ENCODE data around the gene L3MBTL4. TPM values are rescaled to one million over a fixed set of nuclear protein-coding genes. Genes with fewer than 3 reads are reported as not detected.

L3MBTL4 gene
- total RNA-seq, 1 experiment from 2014 or later, result not detected

GRCh38 chr18:5998166-5998881, 416.4 kb downstream of the L3MBTL4 start:
- Histone ChIP-seq H3K9me3 (no peaks in the 10 kb centered on the region), H3K36me3 (no peaks in the 10 kb centered on the region), H3K4me3 (no peak overlapping the region), H3K27me3 (no peaks in the 10 kb centered on the region)
- no peak for DNase-seq

DNA sequence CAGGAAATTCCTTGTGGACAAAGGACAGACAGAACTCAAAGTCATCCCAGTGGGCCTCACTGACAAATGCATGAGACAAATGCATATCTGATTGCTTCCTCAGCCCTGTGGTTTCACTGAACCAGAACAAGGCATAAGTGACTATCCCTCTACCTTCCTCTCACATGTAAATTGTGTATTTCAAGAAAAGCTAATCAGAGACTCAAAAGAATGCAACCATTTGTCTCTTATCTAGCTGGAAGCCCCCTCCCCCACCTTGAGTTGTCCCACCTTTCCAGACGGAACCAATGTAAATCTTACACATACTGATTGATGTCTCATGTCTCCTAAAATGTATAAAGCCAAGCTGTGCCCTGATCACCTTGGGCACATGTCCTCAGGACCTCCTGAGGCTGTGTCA, 417.4 kb downstream of the L3MBTL4 start:
- Histone ChIP-seq H3K4me3 (no peak overlapping the region), H3K9me3 (no peaks in the 10 kb centered on the region), H3K36me3 (no peaks in the 10 kb centered on the region), H3K27me3 (no peaks in the 10 kb centered on the region)
- DNase-seq, result no peak

GRCh38 chr18:5995626-5996025, 419.1 kb downstream of the L3MBTL4 start:
- Histone ChIP-seq H3K27me3 (no peaks in the 10 kb centered on the region), H3K9me3 (no peaks in the 10 kb centered on the region), H3K36me3 (no peaks in the 10 kb centered on the region), H3K4me3 (no peak overlapping the region)
- no peak for DNase-seq

- Histone ChIP-seq H3K9me3 (no peaks in the 10 kb centered on the region), H3K27me3 (no peaks in the 10 kb centered on the region), H3K36me3 (no peaks in the 10 kb centered on the region), H3K4me3 (no peak overlapping the region)
- DNase-seq, result no peak
Observed at GRCh38 chr18:5993938-5994337, 420.8 kb downstream of the L3MBTL4 start.

GRCh38 chr18:5992381-5992780, 422.3 kb downstream of the L3MBTL4 start:
- Histone ChIP-seq H3K4me3 (no peak overlapping the region), H3K9me3 (no peaks in the 10 kb centered on the region), H3K36me3 (no peaks in the 10 kb centered on the region), H3K27me3 (no peaks in the 10 kb centered on the region)
- DNase-seq, result no peak

GRCh38 chr18:5987249-5987648, 427.5 kb downstream of the L3MBTL4 start:
- H3K27me3 ChIP-seq, result no peaks in the 10 kb centered on the region
- H3K4me3 ChIP-seq, result no peak overlapping the region
- no peak for DNase-seq
- no peaks in the 10 kb centered on the region for H3K36me3 ChIP-seq
- H3K9me3 ChIP-seq, result no peaks in the 10 kb centered on the region

GRCh38 chr18:5986257-5986931, 428.3 kb downstream of the L3MBTL4 start:
- Histone ChIP-seq H3K9me3 (no peaks in the 10 kb centered on the region), H3K36me3 (no peaks in the 10 kb centered on the region), H3K4me3 (no peak overlapping the region), H3K27me3 (no peaks in the 10 kb centered on the region)
- no peak for DNase-seq

- no peaks in the 10 kb centered on the region for H3K9me3 ChIP-seq
- no peak for DNase-seq
- no peaks in the 10 kb centered on the region for H3K36me3 ChIP-seq
- H3K4me3 ChIP-seq, result no peak overlapping the region
- H3K27me3 ChIP-seq, result no peaks in the 10 kb centered on the region
Observed at GRCh38 chr18:5984245-5984644, 430.5 kb downstream of the L3MBTL4 start.

DNA sequence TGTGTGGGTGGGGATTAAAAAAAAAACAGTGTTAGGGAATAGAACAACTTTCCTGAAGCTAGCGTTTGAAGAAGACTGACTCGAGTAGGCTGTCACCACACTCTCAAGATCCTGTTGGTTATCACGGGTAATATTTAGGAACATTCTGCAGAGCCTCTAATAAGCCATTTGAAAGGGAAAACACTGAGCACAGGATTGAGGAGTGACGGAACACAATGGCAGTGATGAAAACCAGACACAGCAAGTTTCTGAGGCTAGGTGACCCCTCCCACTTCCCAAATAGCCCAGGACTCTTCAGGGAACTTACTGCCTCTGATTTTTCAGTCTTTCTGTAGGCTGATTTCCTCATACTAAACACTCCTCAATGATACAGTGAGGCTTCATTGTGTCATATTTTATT, 431.2 kb downstream of the L3MBTL4 start:
- Histone ChIP-seq H3K27me3 (no peaks in the 10 kb centered on the region), H3K9me3 (no peaks in the 10 kb centered on the region), H3K4me3 (no peak overlapping the region), H3K36me3 (no peaks in the 10 kb centered on the region)
- DNase-seq, result no peak

- no peak overlapping the region for H3K4me3 ChIP-seq
- no peaks in the 10 kb centered on the region for H3K36me3 ChIP-seq
- DNase-seq, result no peak
- H3K27me3 ChIP-seq, result no peaks in the 10 kb centered on the region
- H3K9me3 ChIP-seq, result no peaks in the 10 kb centered on the region
Observed at GRCh38 chr18:5982332-5982731, 432.4 kb downstream of the L3MBTL4 start.

DNA sequence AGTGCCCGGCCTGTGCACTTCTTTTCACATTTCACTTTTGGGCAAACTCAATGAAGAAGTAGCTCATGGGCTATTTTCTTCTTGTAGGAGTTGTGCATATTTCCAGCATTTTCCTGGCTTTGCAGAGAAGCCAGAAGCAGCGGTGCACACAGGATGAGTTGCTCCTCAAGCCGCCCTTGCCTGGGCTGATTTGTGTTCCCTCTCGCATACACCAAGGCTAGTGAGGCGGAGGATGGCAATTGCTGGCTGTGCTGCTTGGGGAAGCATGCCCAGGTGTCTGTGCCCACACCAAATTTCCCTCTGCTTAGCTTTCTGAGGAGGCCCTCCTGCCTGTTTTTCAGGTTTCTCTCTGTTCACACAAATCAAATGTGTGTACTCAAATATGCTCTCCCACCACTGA, 434.0 kb downstream of the L3MBTL4 start:
- no peak for DNase-seq
- no peaks in the 10 kb centered on the region for H3K27me3 ChIP-seq
- H3K36me3 ChIP-seq, result no peaks in the 10 kb centered on the region
- no peak overlapping the region for H3K4me3 ChIP-seq
- H3K9me3 ChIP-seq, result no peaks in the 10 kb centered on the region

DNA sequence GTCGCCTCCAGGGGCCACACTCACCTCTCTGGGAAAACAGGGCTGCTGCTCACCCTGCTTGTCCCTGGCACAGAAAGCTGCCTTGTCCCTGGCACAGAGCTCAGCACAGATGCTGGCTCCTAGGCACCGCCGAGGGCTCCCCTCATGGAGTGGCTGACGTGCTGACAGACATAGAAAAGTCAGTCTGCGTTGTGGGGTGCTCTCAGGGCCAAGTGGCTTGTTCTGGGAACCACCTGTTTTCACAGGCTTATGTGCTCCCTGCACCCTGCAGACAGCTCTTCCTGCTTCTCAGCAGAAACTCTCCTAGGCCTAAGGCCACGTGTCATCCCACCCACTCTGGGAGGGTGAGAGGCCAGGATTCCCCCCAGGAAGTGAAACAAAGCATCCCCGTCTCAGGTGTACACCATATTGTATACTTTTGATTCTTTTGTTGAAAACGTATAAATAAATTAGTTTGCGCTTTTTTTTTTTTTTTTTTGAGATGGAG, 434.7 kb downstream of the L3MBTL4 start:
- Histone ChIP-seq H3K27me3 (no peaks in the 10 kb centered on the region), H3K36me3 (no peaks in the 10 kb centered on the region), H3K4me3 (no peak overlapping the region), H3K9me3 (no peaks in the 10 kb centered on the region)
- no peak for DNase-seq

DNA sequence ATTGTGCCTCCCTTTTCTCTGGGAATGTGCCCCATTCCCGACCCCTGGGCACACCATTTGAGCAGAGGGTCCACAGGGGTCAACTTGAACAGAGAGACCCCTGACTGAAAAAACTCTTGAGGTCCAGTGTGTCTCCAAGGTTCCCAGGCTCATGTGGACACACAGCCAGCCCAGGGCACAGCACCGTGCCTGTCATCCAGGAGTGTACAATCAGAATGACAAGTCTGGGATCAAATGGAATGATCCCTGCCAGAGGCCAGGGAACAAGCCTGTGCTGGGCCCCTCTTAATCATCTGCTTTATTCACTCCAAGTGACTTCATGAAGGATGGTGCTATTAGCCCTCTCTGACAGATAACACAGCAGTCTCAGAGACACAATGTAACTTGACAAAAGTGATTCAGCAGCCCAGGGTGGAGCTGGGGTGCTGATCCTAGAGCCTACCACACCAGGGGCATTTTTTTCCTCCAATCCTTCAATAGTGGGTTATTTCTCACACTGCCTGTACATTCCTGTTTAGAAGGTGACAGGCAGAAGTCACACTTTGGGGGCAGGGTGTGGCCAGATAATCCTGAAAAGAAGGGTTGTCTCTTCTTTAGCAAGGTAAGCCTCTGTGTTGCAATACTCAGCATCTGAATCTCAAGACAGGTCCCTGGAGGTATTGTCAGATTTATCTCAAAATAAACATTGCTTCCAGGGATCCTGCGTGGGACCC, 435.4 kb downstream of the L3MBTL4 start:
- H3K9me3 ChIP-seq, result no peaks in the 10 kb centered on the region
- no peak for DNase-seq
- H3K36me3 ChIP-seq, result no peaks in the 10 kb centered on the region
- no peaks in the 10 kb centered on the region for H3K27me3 ChIP-seq
- no peak overlapping the region for H3K4me3 ChIP-seq

DNA sequence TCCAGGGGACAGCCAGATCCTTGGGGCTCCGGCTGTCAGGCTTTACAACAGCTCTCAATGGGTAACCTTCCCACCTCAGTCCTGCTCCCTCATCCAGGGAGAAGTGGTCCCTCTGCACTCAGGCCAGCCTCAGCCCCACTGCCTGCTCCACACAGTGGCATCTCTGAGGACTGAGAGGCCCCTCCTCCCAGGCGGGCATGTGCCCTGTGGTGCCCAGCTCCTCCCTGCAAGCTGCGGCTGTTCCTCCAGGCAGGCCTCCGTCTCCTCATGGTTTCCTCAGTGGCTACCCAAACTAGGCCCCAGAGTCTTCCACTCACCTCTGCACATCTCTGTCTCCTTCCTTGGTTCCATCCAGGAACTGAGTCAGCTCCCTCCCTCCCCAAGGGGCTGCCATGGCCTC, 437.7 kb downstream of the L3MBTL4 start:
- DNase-seq, result no peak
- no peak overlapping the region for H3K4me3 ChIP-seq
- no peaks in the 10 kb centered on the region for H3K9me3 ChIP-seq
- no peaks in the 10 kb centered on the region for H3K36me3 ChIP-seq
- no peaks in the 10 kb centered on the region for H3K27me3 ChIP-seq

GRCh38 chr18:5975111-5976002, 439.4 kb downstream of the L3MBTL4 start:
- no peak for DNase-seq
- H3K9me3 ChIP-seq, result no peaks in the 10 kb centered on the region
- H3K4me3 ChIP-seq, result no peak overlapping the region
- H3K27me3 ChIP-seq, result no peaks in the 10 kb centered on the region
- no peaks in the 10 kb centered on the region for H3K36me3 ChIP-seq

GRCh38 chr18:5974696-5975095, 440.0 kb downstream of the L3MBTL4 start:
- H3K9me3 ChIP-seq, result no peaks in the 10 kb centered on the region
- no peak for DNase-seq
- no peaks in the 10 kb centered on the region for H3K27me3 ChIP-seq
- no peak overlapping the region for H3K4me3 ChIP-seq
- H3K36me3 ChIP-seq, result no peaks in the 10 kb centered on the region

DNA sequence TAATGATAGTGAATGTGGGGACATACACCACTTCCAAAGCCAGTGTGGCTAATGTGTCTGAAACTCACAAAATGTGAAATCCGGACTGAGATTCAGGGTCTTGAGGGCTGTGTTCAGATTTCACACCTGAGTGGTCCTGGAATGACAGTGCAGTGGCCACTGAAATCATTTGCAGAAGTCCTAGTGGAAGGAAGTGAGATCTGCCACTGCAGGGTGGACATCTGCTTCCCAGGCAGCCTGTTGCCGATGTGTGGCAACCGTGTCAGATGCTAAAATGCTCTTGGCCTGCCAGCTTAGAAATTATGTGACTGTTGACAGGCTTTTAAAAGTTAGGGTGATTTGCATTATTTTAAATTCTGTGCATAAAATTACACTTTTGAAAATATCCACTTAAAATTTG, 441.6 kb downstream of the L3MBTL4 start:
- Histone ChIP-seq H3K9me3 (no peaks in the 10 kb centered on the region), H3K4me3 (no peak overlapping the region), H3K36me3 (no peaks in the 10 kb centered on the region), H3K27me3 (no peaks in the 10 kb centered on the region)
- no peak for DNase-seq

Measured in MG63 (cell line).